Lung (tissue), 12 donors: ENCODE results near the gene SH3PXD2A. TPM values are rescaled to one million over a fixed set of nuclear protein-coding genes. Genes with fewer than 3 reads are reported as not detected.
"Not testable (repeated sequence)": the region's sequence is repeated elsewhere in the genome, so short reads cannot be mapped to it uniquely, and the experiment has no call there.

Experiments used
- ATAC-seq: fragments of 200-7000 bp; cut with Tn5 transposase; one replicate; pipeline ENCODE4 v1.9.1; 2020; ENCODE audit warnings: moderate number of reproducible peaks; ENCODE audit not compliant: insufficient read depth, low FRiP score
- DNase-seq, 3 donors: peaks; one replicate each; pipeline ENCODE4 v3.0.0-alpha.2; 2013 to 2017
- H3K27ac ChIP-seq, 2 donors: one replicate each; pipeline ENCODE4 v1.5.1; 2013; ENCODE audit warnings: mild to moderate bottlenecking in 2 of 2, moderate library complexity in 2 of 2, control low read depth in 1 of 2, inconsistent platforms in 1 of 2, low read depth in 1 of 2, low read length in 1 of 2
- H3K27me3 ChIP-seq, 3 donors: one replicate each; pipeline ENCODE4 v1.5.1; 2013; ENCODE audit warnings: low read length in 2 of 3; ENCODE audit not compliant: control insufficient read depth in 3 of 3, insufficient read depth in 3 of 3
- H3K36me3 ChIP-seq, 4 donors: one replicate each; pipeline ENCODE4 v1.5.1; 2013; ENCODE audit warnings: low read length in 4 of 4, mild to moderate bottlenecking in 1 of 4, moderate library complexity in 1 of 4; ENCODE audit not compliant: control insufficient read depth in 4 of 4, insufficient read depth in 4 of 4
- H3K4me1 ChIP-seq, 5 donors: one replicate each; pipeline ENCODE4 v1.5.1; 2013; ENCODE audit warnings: low read length in 5 of 5, mild to moderate bottlenecking in 2 of 5, moderate library complexity in 1 of 5; ENCODE audit not compliant: control insufficient read depth in 5 of 5, insufficient read depth in 5 of 5
- H3K4me3 ChIP-seq: one replicate; pipeline ENCODE4 v1.5.1; 2013; ENCODE audit warnings: mild to moderate bottlenecking, control low read depth, moderate library complexity
- H3K9ac ChIP-seq, 2 donors: one replicate each; pipeline ENCODE4 v1.5.1; 2013; ENCODE audit warnings: low read length in 2 of 2, control low read depth in 1 of 2; ENCODE audit not compliant: insufficient read depth in 1 of 2
- H3K9me3 ChIP-seq, 4 donors: one replicate each; pipeline ENCODE4 v1.5.1; 2013; ENCODE audit warnings: low read length in 3 of 4, mild to moderate bottlenecking in 1 of 4, moderate library complexity in 1 of 4; ENCODE audit not compliant: control insufficient read depth in 4 of 4, insufficient read depth in 3 of 4
- WGBS, 2 donors: extraction: QIAGEN DNeasy Blood & Tissue Kit; methylation state at CpG; one replicate each; pipeline ENCODE4 v1.1.7; 2013; 5-methylcytosine and 5-hydroxymethylcytosine counted together
- polyA plus RNA-seq, 2 donors: library from polyadenylated mRNA; stranded (reverse); fragments of 200-250 nt; gene quantifications; one replicate each; pipeline ENCODE4 v1.2.1, GENCODE V29; 2013
- total RNA-seq, 2 donors: library from RNA; depleted of rRNA in 1 of 2; stranded (reverse); fragments of >200 nt in 1 of 2; gene quantifications; one replicate each; pipeline ENCODE4 v1.2.1, GENCODE V29; 2014 to 2021
- TF ChIP-seq, protein P1 (sequence below): IDR thresholded peaks from 2 replicates; pipeline ENCODE4 v1.5.1; 2012; ENCODE audit warnings: mild to moderate bottlenecking; ENCODE audit errors: control extremely low read depth, extremely low read depth
- donor health status: control.
- donor health status: control.
- donor health status: Bipolar disorder and iron deficiency.
- donor health status: healthy.
- donor health status: DM: yes; HTN: yes; CAD: no.

SH3PXD2A gene
- total and polyA plus RNA-seq, 4 donors, result 9.9 to 53.2 (median 29.2) TPM

- H3K9ac ChIP-seq, result no peak overlapping the region
- H3K4me1 ChIP-seq, result peaks cover 0 to 46% (median 12%) of the 10 kb centered on the region in 5 donors
- no peak overlapping the region for H3K4me3 ChIP-seq
- H3K9me3 ChIP-seq, result peaks cover 0 to 4% (median 0%) of the 10 kb centered on the region in 4 donors
- H3K36me3 ChIP-seq, result peaks cover 0 to 7% (median 3%) of the 10 kb centered on the region in 4 donors
- DNase-seq (no peak), ATAC-seq (no peak)
- no peaks in the 10 kb centered on the region for H3K27me3 ChIP-seq
- TF ChIP-seq, protein P1, sequence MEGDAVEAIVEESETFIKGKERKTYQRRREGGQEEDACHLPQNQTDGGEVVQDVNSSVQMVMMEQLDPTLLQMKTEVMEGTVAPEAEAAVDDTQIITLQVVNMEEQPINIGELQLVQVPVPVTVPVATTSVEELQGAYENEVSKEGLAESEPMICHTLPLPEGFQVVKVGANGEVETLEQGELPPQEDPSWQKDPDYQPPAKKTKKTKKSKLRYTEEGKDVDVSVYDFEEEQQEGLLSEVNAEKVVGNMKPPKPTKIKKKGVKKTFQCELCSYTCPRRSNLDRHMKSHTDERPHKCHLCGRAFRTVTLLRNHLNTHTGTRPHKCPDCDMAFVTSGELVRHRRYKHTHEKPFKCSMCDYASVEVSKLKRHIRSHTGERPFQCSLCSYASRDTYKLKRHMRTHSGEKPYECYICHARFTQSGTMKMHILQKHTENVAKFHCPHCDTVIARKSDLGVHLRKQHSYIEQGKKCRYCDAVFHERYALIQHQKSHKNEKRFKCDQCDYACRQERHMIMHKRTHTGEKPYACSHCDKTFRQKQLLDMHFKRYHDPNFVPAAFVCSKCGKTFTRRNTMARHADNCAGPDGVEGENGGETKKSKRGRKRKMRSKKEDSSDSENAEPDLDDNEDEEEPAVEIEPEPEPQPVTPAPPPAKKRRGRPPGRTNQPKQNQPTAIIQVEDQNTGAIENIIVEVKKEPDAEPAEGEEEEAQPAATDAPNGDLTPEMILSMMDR, result no peak
- peak overlapping the region; percentile 5 to 23 for H3K27ac ChIP-seq
- WGBS, 2 donors, result 76 to 82% methylated on average over 12 of the region's 12 CpGs
Measured at GRCh38 chr10:103776878-103777591, 78.3 kb downstream of the SH3PXD2A start.

- no peak for ATAC-seq
- no peak overlapping the region for H3K27ac ChIP-seq
- H3K9me3 ChIP-seq, result peaks cover 0 to 4% (median 0%) of the 10 kb centered on the region in 4 donors
- no peak overlapping the region for H3K9ac ChIP-seq
- no peaks in the 10 kb centered on the region for H3K27me3 ChIP-seq
- TF ChIP-seq, protein P1, result no peak
- peaks cover 0 to 56% (median 17%) of the 10 kb centered on the region in 5 donors for H3K4me1 ChIP-seq
- DNase-seq, result peak in 2 of 3 donors; percentile 21 to 33
- WGBS, 2 donors, result 86 to 90% methylated on average over 5 of the region's 5 CpGs
- no peak overlapping the region for H3K4me3 ChIP-seq
- peaks cover 0 to 7% (median 3%) of the 10 kb centered on the region in 4 donors for H3K36me3 ChIP-seq
Measured at GRCh38 chr10:103775776-103776175, 79.6 kb downstream of the SH3PXD2A start.

- not testable (repeated sequence) for H3K27me3 ChIP-seq, ATAC-seq, H3K36me3 ChIP-seq, DNase-seq, H3K9ac ChIP-seq, H3K4me3 ChIP-seq, H3K9me3 ChIP-seq
- Histone ChIP-seq H3K27ac (peak overlapping the region; percentile 53 to 57), H3K4me1 (peaks cover 0 to 58% (median 16%) of the 10 kb centered on the region in 5 donors)
- WGBS, 2 donors, result 81 to 88% methylated on average over 13 of the region's 13 CpGs
Measured at GRCh38 chr10:103772846-103773245, 82.5 kb downstream of the SH3PXD2A start.

DNA sequence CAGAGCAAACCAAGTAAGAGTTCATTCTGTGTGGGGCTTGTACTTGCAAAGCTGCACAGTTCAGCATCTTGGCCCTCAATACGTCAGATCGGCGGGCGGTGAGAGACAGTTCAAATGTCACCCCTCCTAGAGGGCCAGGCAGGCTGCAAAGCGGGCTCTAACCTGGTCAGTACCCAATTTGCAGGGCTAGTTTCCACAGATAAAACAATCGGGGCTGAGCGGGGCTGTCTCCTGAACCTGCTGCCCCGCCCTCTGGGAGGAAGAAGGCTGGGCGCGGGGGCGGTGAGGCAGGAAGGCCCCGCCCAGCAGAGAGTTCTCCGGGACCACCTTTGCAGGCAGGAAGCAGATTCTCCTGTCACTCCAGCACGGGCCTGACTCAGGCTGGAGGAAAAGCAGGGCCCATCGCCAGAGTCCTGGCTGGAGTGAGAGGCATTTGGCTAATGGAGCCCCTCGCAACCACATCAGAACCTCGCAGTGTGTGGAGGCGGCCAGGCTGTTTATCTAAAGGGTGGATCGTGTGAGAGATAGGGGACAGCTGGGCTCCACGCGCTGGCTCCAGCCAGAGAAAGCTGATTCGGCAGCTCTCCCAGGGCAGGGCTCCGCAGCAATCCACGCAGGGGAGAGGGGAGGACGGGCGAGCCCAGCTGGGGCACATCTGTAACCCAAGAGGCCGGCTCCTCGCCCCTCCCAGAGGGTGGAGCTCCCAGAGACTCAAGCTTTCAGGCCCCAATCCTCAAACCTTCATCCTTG lies 83.1 kb downstream of the SH3PXD2A start:
- TF ChIP-seq, protein P1, result no peak
- Histone ChIP-seq H3K9ac (peak overlapping the region in 1 of 2 donors; percentile 0), H3K36me3 (peaks cover 0 to 7% (median 3%) of the 10 kb centered on the region in 4 donors), H3K27me3 (no peaks in the 10 kb centered on the region), H3K9me3 (peaks cover 0 to 4% (median 0%) of the 10 kb centered on the region in 4 donors), H3K4me1 (peaks cover 0 to 60% (median 22%) of the 10 kb centered on the region in 5 donors), H3K27ac (peak overlapping the region; percentile 53 to 57), H3K4me3 (no peak overlapping the region)
- peak; percentile 78 for ATAC-seq
- DNase-seq, result peak; percentile 99 to 100 (median 99)
- WGBS, 2 donors, result 3 to 15% methylated on average over 27 to 28 of the region's 28 CpGs
